Measurements from ENCODE around the gene HIGD1B.

The HIGD1B gene

GRCh38 chr17:44848961-44849489 is 1.3 kb downstream of the HIGD1B start:
- WGBS, 2 donors (ENCODE audit: extremely low coverage in 2 of 2, insufficient read length in 2 of 2, insufficient replicate concordance in 1 of 2), result no CpG with 5 or more reads among the region's 12 CpGs
- H3K79me1 ChIP-seq (ENCODE audit: low read depth, low read length), result no peaks in the 10 kb centered on the region

GRCh38 chr17:44850025-44850424 is 2.3 kb downstream of the HIGD1B start:
- Histone ChIP-seq H2BK12ac (ENCODE audit: low read length) (no peak overlapping the region), H3K4ac (ENCODE audit: low read length) (no peak overlapping the region), H3K14ac (ENCODE audit: low read length) (no peak overlapping the region), H2BK120ac (ENCODE audit: low read depth, low read length) (no peak overlapping the region), H2BK15ac (ENCODE audit: low read length) (no peak overlapping the region), H3K4me3 (ENCODE audit: low read length in 2 of 2) (no peak overlapping the region), H3K4me1 (ENCODE audit: control insufficient read depth in 2 of 2, insufficient read depth in 1 of 2, low read depth in 1 of 2, low read length in 2 of 2) (peaks cover 0 to 2% of the 10 kb centered on the region in 2 donors), H3K27ac (replicated peaks; ENCODE audit: low read length) (no peak overlapping the region), H4K91ac (ENCODE audit: low read depth, low read length, poor library complexity) (no peak overlapping the region), H2AK5ac (ENCODE audit: low read depth, low read length) (no peak overlapping the region), H3K36me3 (replicated peaks in 1 of 2; ENCODE audit: control insufficient read depth in 2 of 2, insufficient read depth in 2 of 2, low read length in 2 of 2) (peaks cover 38 to 63% of the 10 kb centered on the region in 2 donors), H3K18ac (ENCODE audit: low read length) (no peak overlapping the region), H3K9ac (ENCODE audit: low read depth, low read length, poor library complexity) (no peak overlapping the region), H4K8ac (ENCODE audit: low read depth, low read length) (no peak overlapping the region), H2BK5ac (ENCODE audit: low read length) (no peak overlapping the region), H3K23ac (ENCODE audit: low read depth, low read length, poor library complexity) (no peak overlapping the region), H3K9me3 (replicated peaks in 1 of 2; ENCODE audit: control insufficient read depth in 2 of 2, insufficient read depth in 1 of 2, low read depth in 1 of 2, low read length in 2 of 2) (no peaks in the 10 kb centered on the region), H2AFZ (ENCODE audit: low read length) (no peak overlapping the region), H3K4me2 (ENCODE audit: insufficient read depth, low read length, poor library complexity, severe bottlenecking) (no peak overlapping the region), H3K27me3 (ENCODE audit: control insufficient read depth in 3 of 3, insufficient read depth in 3 of 3, low read depth in 1 of 3, low read length in 3 of 3) (no peaks in the 10 kb centered on the region), H3K79me1 (ENCODE audit: low read depth, low read length) (no peaks in the 10 kb centered on the region)
- WGBS, 2 donors (ENCODE audit: extremely low coverage in 2 of 2, insufficient read length in 2 of 2, insufficient replicate concordance in 1 of 2), result no CpG with 5 or more reads among the region's 7 CpGs
- no peak for DNase-seq (ENCODE audit: low spot score)

More at GRCh38 chr17:44848961-44849489, 1.3 kb downstream of the HIGD1B start:
- H4K8ac ChIP-seq (ENCODE audit: low read depth, low read length), result no peak overlapping the region
- H3K14ac ChIP-seq (ENCODE audit: low read length), result no peak overlapping the region
- H3K4me2 ChIP-seq (ENCODE audit: insufficient read depth, low read length, poor library complexity, severe bottlenecking), result no peak overlapping the region
- H3K4me1 ChIP-seq (ENCODE audit: control insufficient read depth in 2 of 2, insufficient read depth in 1 of 2, low read depth in 1 of 2, low read length in 2 of 2), result peaks cover 0 to 3% of the 10 kb centered on the region in 2 donors
- H3K36me3 ChIP-seq (replicated peaks in 1 of 2; ENCODE audit: control insufficient read depth in 2 of 2, insufficient read depth in 2 of 2, low read length in 2 of 2), result peaks cover 28 to 53% of the 10 kb centered on the region in 2 donors
- no peak overlapping the region for H3K27ac ChIP-seq (replicated peaks; ENCODE audit: low read length)
- no peak overlapping the region for H2BK5ac ChIP-seq (ENCODE audit: low read length)
- no peak overlapping the region for H2BK120ac ChIP-seq (ENCODE audit: low read depth, low read length)
- H3K9ac ChIP-seq (ENCODE audit: low read depth, low read length, poor library complexity), result no peak overlapping the region
- no peak overlapping the region for H3K18ac ChIP-seq (ENCODE audit: low read length)
- no peak overlapping the region for H2BK15ac ChIP-seq (ENCODE audit: low read length)
- no peak overlapping the region for H2AK5ac ChIP-seq (ENCODE audit: low read depth, low read length)
- no peak overlapping the region for H3K4ac ChIP-seq (ENCODE audit: low read length)
- no peaks in the 10 kb centered on the region for H3K9me3 ChIP-seq (replicated peaks in 1 of 2; ENCODE audit: control insufficient read depth in 2 of 2, insufficient read depth in 1 of 2, low read depth in 1 of 2, low read length in 2 of 2)
- no peak overlapping the region for H2BK12ac ChIP-seq (ENCODE audit: low read length)
- no peak overlapping the region for H3K4me3 ChIP-seq (ENCODE audit: low read length in 2 of 2)
- H4K91ac ChIP-seq (ENCODE audit: low read depth, low read length, poor library complexity), result no peak overlapping the region
- H2AFZ ChIP-seq (ENCODE audit: low read length), result no peak overlapping the region
- no peak overlapping the region for H3K23ac ChIP-seq (ENCODE audit: low read depth, low read length, poor library complexity)
- DNase-seq (ENCODE audit: low spot score), result no peak
- H3K27me3 ChIP-seq (ENCODE audit: control insufficient read depth in 3 of 3, insufficient read depth in 3 of 3, low read depth in 1 of 3, low read length in 3 of 3), result no peaks in the 10 kb centered on the region

GRCh38 chr17:44850612-44851011 is 2.9 kb downstream of the HIGD1B start:
- Histone ChIP-seq H3K4me2 (ENCODE audit: insufficient read depth, low read length, poor library complexity, severe bottlenecking) (no peak overlapping the region), H3K27ac (replicated peaks; ENCODE audit: low read length) (no peak overlapping the region), H2AFZ (ENCODE audit: low read length) (no peak overlapping the region), H3K9me3 (replicated peaks in 1 of 2; ENCODE audit: control insufficient read depth in 2 of 2, insufficient read depth in 1 of 2, low read depth in 1 of 2, low read length in 2 of 2) (no peaks in the 10 kb centered on the region), H2BK120ac (ENCODE audit: low read depth, low read length) (no peak overlapping the region), H4K8ac (ENCODE audit: low read depth, low read length) (no peak overlapping the region), H3K36me3 (replicated peaks in 1 of 2; ENCODE audit: control insufficient read depth in 2 of 2, insufficient read depth in 2 of 2, low read length in 2 of 2) (peaks cover 39 to 69% of the 10 kb centered on the region in 2 donors), H3K27me3 (ENCODE audit: control insufficient read depth in 3 of 3, insufficient read depth in 3 of 3, low read depth in 1 of 3, low read length in 3 of 3) (no peaks in the 10 kb centered on the region), H3K4me3 (ENCODE audit: low read length in 2 of 2) (no peak overlapping the region), H3K4me1 (ENCODE audit: control insufficient read depth in 2 of 2, insufficient read depth in 1 of 2, low read depth in 1 of 2, low read length in 2 of 2) (peaks cover 0 to 2% of the 10 kb centered on the region in 2 donors), H3K79me1 (ENCODE audit: low read depth, low read length) (no peaks in the 10 kb centered on the region), H3K23ac (ENCODE audit: low read depth, low read length, poor library complexity) (no peak overlapping the region), H2BK15ac (ENCODE audit: low read length) (no peak overlapping the region), H2AK5ac (ENCODE audit: low read depth, low read length) (no peak overlapping the region), H3K14ac (ENCODE audit: low read length) (no peak overlapping the region), H4K91ac (ENCODE audit: low read depth, low read length, poor library complexity) (no peak overlapping the region), H2BK12ac (ENCODE audit: low read length) (no peak overlapping the region), H3K18ac (ENCODE audit: low read length) (no peak overlapping the region), H2BK5ac (ENCODE audit: low read length) (no peak overlapping the region), H3K4ac (ENCODE audit: low read length) (no peak overlapping the region), H3K9ac (ENCODE audit: low read depth, low read length, poor library complexity) (no peak overlapping the region)
- WGBS, 2 donors (ENCODE audit: extremely low coverage in 2 of 2, insufficient read length in 2 of 2, insufficient replicate concordance in 1 of 2), result no CpG with 5 or more reads among the region's 5 CpGs
- DNase-seq (ENCODE audit: low spot score), result no peak

GRCh38 chr17:44854192-44854591 is 6.5 kb downstream of the HIGD1B start:
- H3K14ac ChIP-seq (ENCODE audit: low read length), result no peak overlapping the region
- H2AFZ ChIP-seq (ENCODE audit: low read length), result no peak overlapping the region
- no CpG with 5 or more reads among the region's 5 CpGs for WGBS, 2 donors (ENCODE audit: extremely low coverage in 2 of 2, insufficient read length in 2 of 2, insufficient replicate concordance in 1 of 2)
- H3K4me1 ChIP-seq (ENCODE audit: control insufficient read depth in 2 of 2, insufficient read depth in 1 of 2, low read depth in 1 of 2, low read length in 2 of 2), result peaks cover 0 to 2% of the 10 kb centered on the region in 2 donors
- H2AK5ac ChIP-seq (ENCODE audit: low read depth, low read length), result no peak overlapping the region
- no peak for DNase-seq (ENCODE audit: low spot score)
- H2BK5ac ChIP-seq (ENCODE audit: low read length), result no peak overlapping the region
- no peaks in the 10 kb centered on the region for H3K9me3 ChIP-seq (replicated peaks in 1 of 2; ENCODE audit: control insufficient read depth in 2 of 2, insufficient read depth in 1 of 2, low read depth in 1 of 2, low read length in 2 of 2)
- H4K8ac ChIP-seq (ENCODE audit: low read depth, low read length), result no peak overlapping the region
- H3K23ac ChIP-seq (ENCODE audit: low read depth, low read length, poor library complexity), result no peak overlapping the region
- H3K4ac ChIP-seq (ENCODE audit: low read length), result no peak overlapping the region
- no peak overlapping the region for H2BK15ac ChIP-seq (ENCODE audit: low read length)
- H3K18ac ChIP-seq (ENCODE audit: low read length), result no peak overlapping the region
- no peak overlapping the region for H3K4me2 ChIP-seq (ENCODE audit: insufficient read depth, low read length, poor library complexity, severe bottlenecking)
- H4K91ac ChIP-seq (ENCODE audit: low read depth, low read length, poor library complexity), result no peak overlapping the region
- no peak overlapping the region for H3K4me3 ChIP-seq (ENCODE audit: low read length in 2 of 2)
- H3K27me3 ChIP-seq (ENCODE audit: control insufficient read depth in 3 of 3, insufficient read depth in 3 of 3, low read depth in 1 of 3, low read length in 3 of 3), result no peaks in the 10 kb centered on the region
- H3K9ac ChIP-seq (ENCODE audit: low read depth, low read length, poor library complexity), result no peak overlapping the region
- H3K36me3 ChIP-seq (replicated peaks in 1 of 2; ENCODE audit: control insufficient read depth in 2 of 2, insufficient read depth in 2 of 2, low read length in 2 of 2), result peaks cover 61 to 95% of the 10 kb centered on the region in 2 donors
- no peak overlapping the region for H2BK120ac ChIP-seq (ENCODE audit: low read depth, low read length)
- no peaks in the 10 kb centered on the region for H3K79me1 ChIP-seq (ENCODE audit: low read depth, low read length)
- H2BK12ac ChIP-seq (ENCODE audit: low read length), result no peak overlapping the region
- no peak overlapping the region for H3K27ac ChIP-seq (replicated peaks; ENCODE audit: low read length)
